Right cardiac atrium (tissue), 5 donors: ENCODE measurements around the gene RCOR2. TPM values are rescaled to one million over a fixed set of nuclear protein-coding genes. Genes with fewer than 3 reads are reported as not detected.
"Not testable (repeated sequence)": the region's sequence is repeated elsewhere in the genome, so short reads cannot be mapped to it uniquely, and the experiment has no call there.

Experiments
- ATAC-seq, 2 donors: fragments of 200-7000 bp; cut with Tn5 transposase; one replicate each; pipeline versions ENCODE4 v1.8.0 to v1.9.1; 2020; ENCODE audit warnings: moderate library complexity in 2 of 2, mild to moderate bottlenecking in 1 of 2
- DNase-seq, 3 donors: peaks; one replicate each; pipeline ENCODE4 v3.0.0-alpha.2; 2020
- H3K27ac ChIP-seq: one replicate; pipeline ENCODE4 v1.5.1; 2013; ENCODE audit warnings: mild to moderate bottlenecking, low read length, control low read depth, moderate library complexity
- H3K27me3 ChIP-seq: one replicate; pipeline ENCODE4 v1.6.1; 2013; ENCODE audit not compliant: control insufficient read depth, insufficient read depth
- H3K4me1 ChIP-seq: one replicate; pipeline ENCODE4 v1.6.1; 2013; ENCODE audit warnings: low read length; ENCODE audit not compliant: control insufficient read depth, insufficient read depth
- H3K4me3 ChIP-seq: one replicate; pipeline ENCODE4 v1.5.1; 2013; ENCODE audit warnings: low read length, control low read depth
- H3K9me3 ChIP-seq: one replicate; pipeline ENCODE4 v1.6.1; 2013; ENCODE audit warnings: low read length; ENCODE audit not compliant: control insufficient read depth
- WGBS: extraction: QIAGEN DNeasy Blood & Tissue Kit; methylation state at CpG from one replicate; pipeline ENCODE4 v1.1.7; 2013; 5-methylcytosine and 5-hydroxymethylcytosine counted together
- intact Hi-C, 4 donors: fragments of 100-400 bp; cut with DNase I; formaldehyde crosslinking; loops; one replicate each; pipeline versions ENCODE4 v1.11.0 to v1.14.0; 2022 to 2023
- long read RNA-seq, 4 donors: library from polyadenylated mRNA; unstranded; transcript quantifications; one replicate each; pipeline ENCODE4 v2.0.0, GENCODE V29; 2020 to 2021
- polyA plus RNA-seq: library from polyadenylated mRNA; stranded (reverse); fragments of 200-250 nt; gene quantifications from one replicate; pipeline ENCODE4 v1.2.3, GENCODE V29; 2013
- total RNA-seq, 4 donors: library from RNA; stranded (reverse); fragmentation: NEBNext Ultra II Directional; extraction: Animal tissue kit (Norgen Biotek cat#: 25700); gene quantifications; one replicate each; pipeline ENCODE4 v1.2.1, GENCODE V29; 2021
- donor health status: healthy with polysubstance abuse.
- donor health status: DM: no; HTN: yes; CAD: no.
- donor health status: DM: no; HTN: no; CAD: no.
- donor health status: DM: no; HTN: yes; CAD: no; lungs with severe emphysema.
- donor health status: DM: yes; HTN: yes; CAD: no.

The RCOR2 gene
- total RNA-seq (10 to 100 TPM in 1 of 4 donors, 1 to 10 TPM in 3; 1.6 to 10.1 (median 8.7) TPM), polyA plus RNA-seq (3.2 TPM)
- long read RNA-seq, donor 1, partial matches to known transcripts = 0 of 4 reads
- long read RNA-seq, donor 1, other reads (novel, unspliced or antisense) = 1 of 4 reads
- long read RNA-seq, donor 2, partial matches to known transcripts = 0 of 4 reads
- long read RNA-seq, donor 2, other reads (novel, unspliced or antisense) = 1 of 4 reads
- long read RNA-seq, donor 3 = 0 reads
- long read RNA-seq, donor 4, partial matches to known transcripts = 2 of 6 reads
- long read RNA-seq, donor 4, other reads (novel, unspliced or antisense) = 0 of 6 reads

DNA sequence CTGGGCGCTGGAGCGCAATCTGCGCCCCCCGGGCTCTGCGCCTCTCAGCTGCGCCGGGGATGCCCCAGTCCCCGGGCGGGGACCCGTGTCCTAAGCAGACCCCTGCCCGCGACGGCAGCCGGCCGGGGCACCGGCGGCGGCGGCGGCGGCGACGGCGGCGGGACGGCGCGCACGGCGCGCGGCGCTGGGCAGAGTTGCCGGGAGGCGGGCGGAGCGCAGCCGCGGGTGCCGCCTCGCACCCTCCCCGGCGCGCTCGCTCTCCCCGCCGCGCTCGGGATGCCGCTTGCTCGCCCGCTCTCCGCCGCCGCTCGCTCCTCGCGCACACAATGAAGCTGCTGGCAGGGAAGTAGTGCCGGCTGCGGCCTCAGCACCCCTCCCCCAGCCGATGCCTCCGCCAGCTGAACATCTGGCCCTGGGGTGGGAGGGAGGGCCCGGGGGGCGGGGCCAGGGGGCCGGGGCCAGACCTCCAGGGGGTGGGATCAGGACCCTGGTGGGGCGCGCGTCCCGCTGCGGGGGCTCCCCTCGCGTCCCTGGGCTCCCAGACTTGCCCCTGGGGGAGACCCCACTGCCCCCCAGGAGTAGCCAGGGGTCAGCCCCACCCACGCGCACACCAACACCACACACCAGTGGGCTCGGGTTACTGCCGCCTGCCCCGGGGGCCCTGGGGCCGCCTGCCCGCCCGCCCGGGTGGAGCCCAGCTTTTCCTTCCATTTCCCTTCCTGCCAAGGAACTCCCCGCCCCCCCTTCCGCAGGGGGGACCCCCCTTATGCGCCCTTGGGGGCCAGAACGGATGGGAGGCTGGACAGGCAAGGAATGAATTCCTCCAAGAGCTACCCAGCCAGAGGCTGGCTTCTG, at the start of gene RCOR2:
TSS of gene RCOR2 (minus strand) at position 328 of the 855 bp plus-strand sequence. CDS start 708 bp downstream, outside the sequence.
- intact Hi-C loops = loop anchor here in 1 of 4 donors (2.0 kb wide), 1 partner anchor 74 kb away; no protein-coding TSS in a partner anchor
- H3K4me1 ChIP-seq = peaks cover 11% of the 10 kb centered on the region
- DNase-seq (peak; percentile 84 to 94 (median 94)), ATAC-seq (peak; percentile 47 to 56)
- H3K9me3 ChIP-seq = no peaks in the 10 kb centered on the region
- H3K27ac ChIP-seq = peak within 1 kb of the TSS; percentile 82
- no peaks in the 10 kb centered on the region for H3K27me3 ChIP-seq
- under 1% methylated on average over 85 of the region's 85 CpGs for WGBS
- peak within 1 kb of the TSS; percentile 59 for H3K4me3 ChIP-seq

DNA sequence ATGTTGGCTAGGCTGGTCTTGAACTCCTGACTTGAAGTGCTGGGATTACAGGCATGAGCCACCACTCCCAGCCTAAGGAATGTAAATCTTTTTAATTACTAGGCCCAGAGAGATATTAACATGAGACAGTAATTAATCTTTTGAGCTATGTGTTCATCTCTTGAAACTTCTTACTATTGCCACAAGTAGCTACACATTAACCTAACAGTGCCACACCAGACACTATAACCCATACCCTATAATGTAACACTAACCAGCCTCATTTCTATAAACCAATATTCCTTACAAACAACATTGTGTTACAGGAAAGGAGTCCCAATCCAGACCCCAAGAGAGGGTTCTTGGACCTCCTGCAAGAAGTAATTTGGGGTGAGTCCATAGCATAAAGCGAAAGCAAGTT, 49.5 kb upstream of the RCOR2 start:
- WGBS = 100% methylated on average over 1 of the region's 1 CpG
- intact Hi-C loops = no loop called here
- ATAC-seq = no peak

DNA sequence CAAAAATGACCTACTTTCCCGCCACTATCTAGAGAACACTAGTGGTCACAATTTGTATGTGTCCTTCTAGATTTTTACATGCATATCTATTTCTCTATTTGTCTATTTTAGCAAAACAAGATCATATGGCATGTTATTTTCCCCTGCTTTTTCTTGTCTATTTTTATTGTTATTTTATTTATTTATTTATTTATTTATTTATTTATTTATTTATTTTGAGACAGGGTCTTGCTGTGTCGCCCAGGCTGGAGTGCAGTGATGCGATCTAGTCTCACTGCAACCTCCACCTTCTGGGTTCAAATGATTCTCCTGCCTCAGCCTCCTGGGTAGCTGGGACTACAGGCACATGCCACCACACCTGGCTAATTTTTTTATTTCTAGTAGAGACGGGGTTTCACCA, 46.9 kb upstream of the RCOR2 start:
- H3K9me3 ChIP-seq, H3K4me3 ChIP-seq, H3K27me3 ChIP-seq, DNase-seq, ATAC-seq, H3K27ac ChIP-seq, intact Hi-C loops, H3K4me1 ChIP-seq: not testable (repeated sequence)
- WGBS = 91% methylated on average over 4 of the region's 4 CpGs

More for the DNA sequence above, 49.5 kb upstream of the RCOR2 start:
- Histone ChIP-seq H3K4me1 (no peaks in the 10 kb centered on the region), H3K27ac (no peak overlapping the region), H3K4me3 (no peak overlapping the region), H3K27me3 (no peaks in the 10 kb centered on the region), H3K9me3 (no peaks in the 10 kb centered on the region)
- no peak for DNase-seq

GRCh38 chr11:63961608-63962412, 44.8 kb upstream of the RCOR2 start:
- WGBS = 33% methylated on average over 19 of the region's 19 CpGs
- H3K27ac ChIP-seq = no peak overlapping the region
- no peaks in the 10 kb centered on the region for H3K4me1 ChIP-seq
- H3K4me3 ChIP-seq = no peak overlapping the region
- H3K27me3 ChIP-seq = no peaks in the 10 kb centered on the region
- no peaks in the 10 kb centered on the region for H3K9me3 ChIP-seq
- DNase-seq (peak in 1 of 3 donors; percentile 42), ATAC-seq (peak; percentile 37 to 48)
- intact Hi-C loops = no loop called here

DNA sequence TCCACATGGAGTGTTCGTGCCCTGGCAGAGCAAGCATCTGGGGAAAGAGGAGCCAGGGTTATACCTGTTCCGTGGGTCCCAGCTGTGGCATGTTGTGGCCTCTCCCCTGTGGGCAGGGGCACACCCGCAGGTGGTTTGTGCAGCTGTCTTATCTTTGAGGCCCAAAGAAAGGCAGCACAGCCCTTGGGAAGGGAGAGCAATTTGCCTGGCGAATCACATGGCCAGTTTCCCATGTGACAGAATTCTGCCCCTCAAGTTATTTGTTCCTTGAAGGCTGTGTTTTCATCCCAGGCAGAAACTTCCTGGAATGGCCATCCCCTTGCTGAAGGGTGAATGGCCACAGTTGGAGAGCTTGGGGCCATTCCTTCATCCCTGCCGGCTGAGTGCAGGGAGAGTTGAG, 41.0 kb upstream of the RCOR2 start:
- Histone ChIP-seq H3K9me3 (no peaks in the 10 kb centered on the region), H3K4me1 (no peaks in the 10 kb centered on the region), H3K27me3 (no peaks in the 10 kb centered on the region), H3K4me3 (no peak overlapping the region), H3K27ac (no peak overlapping the region)
- WGBS = 90% methylated on average over 5 of the region's 5 CpGs
- DNase-seq (no peak), ATAC-seq (no peak)
- intact Hi-C loops = no loop called here

DNA sequence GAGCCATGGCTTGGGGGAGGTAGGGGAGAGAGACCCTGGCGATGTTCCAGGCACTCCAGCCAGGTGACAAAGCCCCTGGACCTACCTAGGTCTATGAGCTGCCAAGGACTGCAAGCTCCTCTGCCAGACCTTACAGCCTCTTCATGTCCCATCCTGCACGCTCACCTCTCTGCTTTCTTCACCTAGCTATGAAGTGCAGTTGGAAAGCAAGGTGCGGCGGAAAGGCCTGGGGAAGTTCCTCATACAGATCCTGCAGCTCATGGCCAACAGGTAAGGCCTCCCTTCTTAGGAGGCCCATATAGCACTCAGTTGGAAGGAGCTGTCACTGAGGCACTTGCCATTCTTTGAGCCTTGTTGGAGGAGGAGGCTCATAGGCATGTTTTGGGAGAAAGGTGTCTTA, 35.6 kb upstream of the RCOR2 start:
- Histone ChIP-seq H3K4me1 (no peaks in the 10 kb centered on the region), H3K27me3 (no peaks in the 10 kb centered on the region), H3K27ac (no peak overlapping the region), H3K4me3 (no peak overlapping the region), H3K9me3 (no peaks in the 10 kb centered on the region)
- no peak for ATAC-seq
- no peak for DNase-seq
- intact Hi-C loops = no loop called here
- 99% methylated on average over 4 of the region's 4 CpGs for WGBS

- Histone ChIP-seq H3K27ac (no peak overlapping the region), H3K27me3 (no peaks in the 10 kb centered on the region), H3K4me3 (no peak overlapping the region), H3K9me3 (no peaks in the 10 kb centered on the region), H3K4me1 (no peaks in the 10 kb centered on the region)
- 79% methylated on average over 20 of the region's 20 CpGs for WGBS
- ATAC-seq (no peak), DNase-seq (no peak)
- intact Hi-C loops = no loop called here
Observed at GRCh38 chr11:63951779-63952536, 35.0 kb upstream of the RCOR2 start.

- Histone ChIP-seq H3K27me3 (no peaks in the 10 kb centered on the region), H3K27ac (peak overlapping the region; percentile 59), H3K4me1 (no peaks in the 10 kb centered on the region), H3K4me3 (no peak overlapping the region), H3K9me3 (no peaks in the 10 kb centered on the region)
- intact Hi-C loops = loop anchor here (1.0 to 10.0 kb wide), 4 partner anchors 108 to 181 kb away; partner anchors contain the start of gene ZFTA (in 2 of the 4)
- ATAC-seq = peak; percentile 87 to 88
- 26% methylated on average over 14 of the region's 14 CpGs for WGBS
- peak; percentile 77 to 86 (median 85) for DNase-seq
Observed at GRCh38 chr11:63945477-63946163, 28.7 kb upstream of the RCOR2 start.

GRCh38 chr11:63944987-63945386, 28.0 kb upstream of the RCOR2 start:
- intact Hi-C loops = loop anchor here in 3 of 4 donors (2.0 to 10.0 kb wide), 3 partner anchors 108 to 180 kb away; partner anchors contain the start of gene ZFTA (in 2 of the 3)

More at GRCh38 chr11:63944987-63945386, 28.0 kb upstream of the RCOR2 start:
- no peaks in the 10 kb centered on the region for H3K27me3 ChIP-seq
- 33% methylated on average over 8 of the region's 8 CpGs for WGBS
- DNase-seq (peak; percentile 46 to 76 (median 69)), ATAC-seq (peak; percentile 70)
- H3K4me3 ChIP-seq = no peak overlapping the region
- H3K27ac ChIP-seq = peak overlapping the region; percentile 59
- H3K9me3 ChIP-seq = no peaks in the 10 kb centered on the region
- no peaks in the 10 kb centered on the region for H3K4me1 ChIP-seq
